ENCODE results near the gene CDH13.

CDH13 gene

DNA sequence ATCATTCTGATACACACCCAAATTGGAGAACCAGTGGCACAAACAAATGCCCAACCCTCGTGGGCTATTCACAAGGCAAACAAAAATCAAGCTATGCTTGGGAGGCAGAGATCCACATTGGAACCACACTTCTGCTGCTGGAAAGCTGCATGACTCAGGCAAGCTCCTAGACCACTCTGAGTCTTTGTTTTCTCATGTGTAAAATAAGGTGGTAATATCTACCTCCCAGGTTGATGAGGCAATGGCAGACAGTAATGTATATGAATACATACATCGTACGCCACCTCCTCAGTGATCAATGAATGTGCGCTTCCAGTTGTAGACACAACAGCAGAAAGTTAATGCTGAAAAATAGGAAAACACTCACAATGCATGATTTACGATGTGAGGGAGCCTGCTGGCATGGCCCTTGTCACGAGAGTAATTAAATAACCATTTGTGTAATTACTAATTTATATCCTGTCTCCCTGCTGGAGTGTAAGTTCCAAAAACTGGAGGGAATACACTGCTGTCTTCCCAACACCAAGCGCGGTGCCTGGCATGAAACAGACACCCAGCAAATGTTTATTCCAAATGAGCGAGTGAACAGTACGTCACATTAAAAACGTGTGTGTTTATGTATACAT lies 1111.1 kb downstream of the CDH13 start:
- no peak overlapping the region for H3K4me2 ChIP-seq (ENCODE audit: low read depth, low read length)
- no peak overlapping the region for H3K27ac ChIP-seq (ENCODE audit: low read length)
- H3K4me3 ChIP-seq (ENCODE audit: low read length): no peak overlapping the region
- no peaks in the 10 kb centered on the region for H3K4me1 ChIP-seq (ENCODE audit: low read length)
- H4K20me1 ChIP-seq (ENCODE audit: insufficient read depth, low read length): no peaks in the 10 kb centered on the region
- no peaks in the 10 kb centered on the region for H3K36me3 ChIP-seq (replicated peaks; ENCODE audit: insufficient read depth, low read length)
- H3F3A ChIP-seq (ENCODE audit: insufficient read depth, low read length): no peaks in the 10 kb centered on the region
- DNase-seq: no peak
- H3K9ac ChIP-seq (ENCODE audit: low read length): no peak overlapping the region
- H3K27me3 ChIP-seq (replicated peaks; ENCODE audit: insufficient read depth, low read length): no peaks in the 10 kb centered on the region
- no peaks in the 10 kb centered on the region for H3K9me3 ChIP-seq (replicated peaks; ENCODE audit: insufficient read depth, low read length)
- H3K79me2 ChIP-seq (ENCODE audit: low read length): no peaks in the 10 kb centered on the region
- no peak for TF ChIP-seq EZH2phosphoT487 (IDR thresholded peaks at IDR 0.05; ENCODE audit: low read length)
- TF ChIP-seq, protein P1, sequence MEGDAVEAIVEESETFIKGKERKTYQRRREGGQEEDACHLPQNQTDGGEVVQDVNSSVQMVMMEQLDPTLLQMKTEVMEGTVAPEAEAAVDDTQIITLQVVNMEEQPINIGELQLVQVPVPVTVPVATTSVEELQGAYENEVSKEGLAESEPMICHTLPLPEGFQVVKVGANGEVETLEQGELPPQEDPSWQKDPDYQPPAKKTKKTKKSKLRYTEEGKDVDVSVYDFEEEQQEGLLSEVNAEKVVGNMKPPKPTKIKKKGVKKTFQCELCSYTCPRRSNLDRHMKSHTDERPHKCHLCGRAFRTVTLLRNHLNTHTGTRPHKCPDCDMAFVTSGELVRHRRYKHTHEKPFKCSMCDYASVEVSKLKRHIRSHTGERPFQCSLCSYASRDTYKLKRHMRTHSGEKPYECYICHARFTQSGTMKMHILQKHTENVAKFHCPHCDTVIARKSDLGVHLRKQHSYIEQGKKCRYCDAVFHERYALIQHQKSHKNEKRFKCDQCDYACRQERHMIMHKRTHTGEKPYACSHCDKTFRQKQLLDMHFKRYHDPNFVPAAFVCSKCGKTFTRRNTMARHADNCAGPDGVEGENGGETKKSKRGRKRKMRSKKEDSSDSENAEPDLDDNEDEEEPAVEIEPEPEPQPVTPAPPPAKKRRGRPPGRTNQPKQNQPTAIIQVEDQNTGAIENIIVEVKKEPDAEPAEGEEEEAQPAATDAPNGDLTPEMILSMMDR (IDR thresholded peaks at IDR 0.05; ENCODE audit: low read length): no peak
- no peak for TF ChIP-seq EZH2 (optimal IDR thresholded peaks at IDR 0.05; ENCODE audit: low read depth, low read length)
- H2AFZ ChIP-seq (ENCODE audit: low read length): no peak overlapping the region
- no peaks in the 10 kb centered on the region for H3K9me2 ChIP-seq (replicated peaks; ENCODE audit: insufficient read depth, low read length)

DNA sequence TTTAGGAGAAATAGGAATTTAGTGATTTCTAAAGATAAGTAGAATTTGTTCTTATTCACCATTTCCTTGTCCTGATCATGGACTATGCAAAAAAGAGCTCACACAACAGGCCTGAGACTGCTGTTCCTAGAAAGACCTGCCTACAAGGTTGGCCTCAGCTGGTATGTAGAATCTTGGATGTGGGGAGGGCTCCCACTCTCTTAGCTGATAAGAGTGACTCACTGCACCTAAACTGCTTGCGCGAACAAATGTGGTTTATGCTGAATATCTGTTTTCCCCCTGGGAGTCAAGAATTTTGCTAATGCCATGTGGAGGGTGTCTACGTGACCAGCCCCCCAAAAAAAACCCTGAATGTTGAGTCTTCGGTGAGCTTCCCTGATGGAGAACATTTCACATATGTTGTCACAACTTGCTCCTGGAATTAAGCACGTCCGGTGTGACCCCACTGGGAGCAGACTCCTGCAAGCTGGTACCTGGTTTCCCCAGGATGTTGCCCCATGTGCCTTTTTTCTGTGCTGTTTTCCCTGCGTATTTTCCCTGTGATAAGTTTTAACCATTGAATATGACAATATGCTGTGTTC lies 1112.2 kb downstream of the CDH13 start:
- DNase-seq: no peak
- H3K9me2 ChIP-seq (replicated peaks; ENCODE audit: insufficient read depth, low read length): no peaks in the 10 kb centered on the region
- H3F3A ChIP-seq (ENCODE audit: insufficient read depth, low read length): no peaks in the 10 kb centered on the region
- H4K20me1 ChIP-seq (ENCODE audit: insufficient read depth, low read length): no peaks in the 10 kb centered on the region
- TF ChIP-seq, protein P1 (IDR thresholded peaks at IDR 0.05; ENCODE audit: low read length): no peak
- TF ChIP-seq EZH2 (optimal IDR thresholded peaks at IDR 0.05; ENCODE audit: low read depth, low read length): no peak
- no peak for TF ChIP-seq EZH2phosphoT487 (IDR thresholded peaks at IDR 0.05; ENCODE audit: low read length)
- no peaks in the 10 kb centered on the region for H3K79me2 ChIP-seq (ENCODE audit: low read length)
- H3K4me1 ChIP-seq (ENCODE audit: low read length): no peaks in the 10 kb centered on the region
- H3K4me2 ChIP-seq (ENCODE audit: low read depth, low read length): no peak overlapping the region
- H3K36me3 ChIP-seq (replicated peaks; ENCODE audit: insufficient read depth, low read length): no peaks in the 10 kb centered on the region
- H3K9me3 ChIP-seq (replicated peaks; ENCODE audit: insufficient read depth, low read length): no peaks in the 10 kb centered on the region
- H2AFZ ChIP-seq (ENCODE audit: low read length): no peak overlapping the region
- H3K4me3 ChIP-seq (ENCODE audit: low read length): no peak overlapping the region
- no peak overlapping the region for H3K27ac ChIP-seq (ENCODE audit: low read length)
- no peaks in the 10 kb centered on the region for H3K27me3 ChIP-seq (replicated peaks; ENCODE audit: insufficient read depth, low read length)
- no peak overlapping the region for H3K9ac ChIP-seq (ENCODE audit: low read length)

DNA sequence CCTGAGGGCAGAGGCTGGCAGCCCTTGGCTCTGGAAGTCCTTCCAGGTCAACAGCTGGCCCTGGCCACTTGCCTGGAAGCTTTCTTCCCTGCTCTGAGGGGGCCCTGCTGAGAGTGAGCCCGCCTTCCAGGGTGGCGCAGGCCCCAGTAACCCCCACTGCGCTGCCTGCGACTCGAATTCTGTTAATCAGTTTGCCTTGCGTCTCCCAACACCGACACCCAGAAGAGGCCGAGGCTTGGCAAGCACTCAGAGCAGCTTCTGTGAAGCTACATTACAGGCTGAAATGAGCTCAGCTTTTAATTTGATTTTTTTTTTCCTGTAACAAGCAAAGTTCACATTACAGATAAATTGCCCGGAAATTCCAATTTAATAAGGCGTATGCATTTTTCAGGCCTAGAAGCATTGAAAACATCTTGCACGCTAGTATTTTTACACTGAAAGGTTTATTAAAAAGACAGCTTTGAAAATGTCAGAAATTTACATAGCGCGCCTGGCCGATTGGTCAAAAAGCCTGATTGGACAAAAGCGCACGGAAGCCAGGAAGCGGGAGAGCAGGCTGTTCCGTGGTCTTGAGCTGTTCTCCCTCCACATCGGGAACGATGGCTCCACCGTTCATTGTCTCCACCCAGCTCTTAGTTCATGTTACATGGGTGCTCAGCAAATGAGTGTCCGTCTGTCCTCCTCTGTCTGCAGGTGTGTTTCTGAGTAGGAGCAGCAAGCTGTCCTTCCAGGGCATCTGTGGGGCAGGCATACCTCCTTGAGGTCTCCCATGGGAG lies 1115.5 kb downstream of the CDH13 start:
- no peaks in the 10 kb centered on the region for H3K27me3 ChIP-seq (replicated peaks; ENCODE audit: insufficient read depth, low read length)
- no peaks in the 10 kb centered on the region for H3F3A ChIP-seq (ENCODE audit: insufficient read depth, low read length)
- no peak overlapping the region for H3K4me3 ChIP-seq (ENCODE audit: low read length)
- no peak overlapping the region for H3K9ac ChIP-seq (ENCODE audit: low read length)
- no peaks in the 10 kb centered on the region for H3K4me1 ChIP-seq (ENCODE audit: low read length)
- no peaks in the 10 kb centered on the region for H4K20me1 ChIP-seq (ENCODE audit: insufficient read depth, low read length)
- H2AFZ ChIP-seq (ENCODE audit: low read length): no peak overlapping the region
- no peak overlapping the region for H3K27ac ChIP-seq (ENCODE audit: low read length)
- no peaks in the 10 kb centered on the region for H3K9me3 ChIP-seq (replicated peaks; ENCODE audit: insufficient read depth, low read length)
- H3K4me2 ChIP-seq (ENCODE audit: low read depth, low read length): no peak overlapping the region
- no peaks in the 10 kb centered on the region for H3K9me2 ChIP-seq (replicated peaks; ENCODE audit: insufficient read depth, low read length)
- DNase-seq: no peak
- no peaks in the 10 kb centered on the region for H3K36me3 ChIP-seq (replicated peaks; ENCODE audit: insufficient read depth, low read length)
- TF ChIP-seq EZH2phosphoT487 (IDR thresholded peaks at IDR 0.05; ENCODE audit: low read length): no peak
- no peaks in the 10 kb centered on the region for H3K79me2 ChIP-seq (ENCODE audit: low read length)
